ENCODE results near the gene CSTPP1.
"Not testable (repeated sequence)": the region's sequence is repeated elsewhere in the genome, so short reads cannot be mapped to it uniquely, and the experiment has no call there.

The CSTPP1 gene

DNA sequence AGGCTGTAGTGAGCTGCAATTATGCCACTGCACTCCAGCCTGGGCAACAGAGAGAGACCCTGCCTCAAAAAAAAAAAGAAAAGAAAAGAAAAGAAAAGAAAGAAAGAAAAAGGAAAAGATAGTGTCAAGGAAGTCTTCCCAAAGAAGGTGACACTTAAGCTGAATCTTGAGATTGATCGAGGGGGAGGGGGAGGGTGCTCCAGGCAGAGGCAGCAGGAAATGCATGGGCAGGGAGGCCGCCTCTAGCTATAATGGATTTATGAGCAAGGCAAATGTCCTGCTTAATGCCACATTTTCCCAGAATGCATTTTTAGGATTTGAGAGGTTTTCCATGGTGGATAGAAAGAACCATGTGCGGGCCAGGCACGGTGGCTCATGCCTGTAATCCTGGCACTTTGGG lies 264.5 kb downstream of the CSTPP1 start:
- Histone ChIP-seq H3K4me1 (ENCODE audit: insufficient read depth, low read length, severe bottlenecking) (no peaks in the 10 kb centered on the region), H3K9ac (ENCODE audit: low read length) (no peak overlapping the region), H3K27ac (ENCODE audit: low read depth, low read length, poor library complexity, severe bottlenecking) (no peak overlapping the region), H3K4me2 (ENCODE audit: low read length) (no peak overlapping the region), H3F3A (ENCODE audit: insufficient read depth, low read length) (no peaks in the 10 kb centered on the region), H2AFZ (ENCODE audit: low read length) (no peak overlapping the region), H3K9me3 (ENCODE audit: low read length) (no peaks in the 10 kb centered on the region), H3K27me3 (ENCODE audit: insufficient read depth, low read length) (no peaks in the 10 kb centered on the region), H3K79me2 (ENCODE audit: insufficient read depth, low read length) (no peaks in the 10 kb centered on the region), H3K36me3 (ENCODE audit: insufficient read depth, low read length) (no peaks in the 10 kb centered on the region), H3K9me2 (ENCODE audit: low read depth, low read length) (no peaks in the 10 kb centered on the region), H4K20me1 (ENCODE audit: insufficient read depth, low read length) (no peaks in the 10 kb centered on the region), H3K4me3 (ENCODE audit: low read depth, low read length, poor library complexity, severe bottlenecking) (no peak overlapping the region)
- TF ChIP-seq, protein P1, sequence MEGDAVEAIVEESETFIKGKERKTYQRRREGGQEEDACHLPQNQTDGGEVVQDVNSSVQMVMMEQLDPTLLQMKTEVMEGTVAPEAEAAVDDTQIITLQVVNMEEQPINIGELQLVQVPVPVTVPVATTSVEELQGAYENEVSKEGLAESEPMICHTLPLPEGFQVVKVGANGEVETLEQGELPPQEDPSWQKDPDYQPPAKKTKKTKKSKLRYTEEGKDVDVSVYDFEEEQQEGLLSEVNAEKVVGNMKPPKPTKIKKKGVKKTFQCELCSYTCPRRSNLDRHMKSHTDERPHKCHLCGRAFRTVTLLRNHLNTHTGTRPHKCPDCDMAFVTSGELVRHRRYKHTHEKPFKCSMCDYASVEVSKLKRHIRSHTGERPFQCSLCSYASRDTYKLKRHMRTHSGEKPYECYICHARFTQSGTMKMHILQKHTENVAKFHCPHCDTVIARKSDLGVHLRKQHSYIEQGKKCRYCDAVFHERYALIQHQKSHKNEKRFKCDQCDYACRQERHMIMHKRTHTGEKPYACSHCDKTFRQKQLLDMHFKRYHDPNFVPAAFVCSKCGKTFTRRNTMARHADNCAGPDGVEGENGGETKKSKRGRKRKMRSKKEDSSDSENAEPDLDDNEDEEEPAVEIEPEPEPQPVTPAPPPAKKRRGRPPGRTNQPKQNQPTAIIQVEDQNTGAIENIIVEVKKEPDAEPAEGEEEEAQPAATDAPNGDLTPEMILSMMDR (IDR thresholded peaks at IDR 0.05; ENCODE audit: low read length): no peak
- no peak for TF ChIP-seq EZH2 (IDR thresholded peaks at IDR 0.05; ENCODE audit: borderline replicate concordance, low read length)

DNA sequence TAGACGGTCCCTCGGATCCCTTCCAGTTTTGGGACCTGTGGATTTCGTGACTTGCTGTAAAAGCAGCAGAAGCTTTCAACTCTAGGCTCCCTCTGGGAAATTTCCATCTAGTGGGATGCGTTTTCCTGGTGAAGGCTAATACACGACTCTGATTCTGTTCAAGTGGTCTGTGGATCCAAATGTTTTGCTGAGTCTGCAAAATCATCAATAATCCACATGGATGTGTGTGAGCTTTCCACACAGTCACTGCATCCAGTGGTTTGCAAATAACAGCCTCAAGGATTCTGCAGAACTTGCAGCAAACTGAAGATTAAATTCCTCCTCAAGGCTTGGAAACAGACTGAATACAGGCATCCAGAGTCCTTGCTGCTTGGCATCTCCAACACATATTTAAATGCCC lies 266.0 kb downstream of the CSTPP1 start:
- no peak for TF ChIP-seq EZH2 (IDR thresholded peaks at IDR 0.05; ENCODE audit: borderline replicate concordance, low read length)
- TF ChIP-seq, protein P1 (IDR thresholded peaks at IDR 0.05; ENCODE audit: low read length): no peak
- Histone ChIP-seq H2AFZ (ENCODE audit: low read length) (no peak overlapping the region), H3K27ac (ENCODE audit: low read depth, low read length, poor library complexity, severe bottlenecking) (no peak overlapping the region)

DNA sequence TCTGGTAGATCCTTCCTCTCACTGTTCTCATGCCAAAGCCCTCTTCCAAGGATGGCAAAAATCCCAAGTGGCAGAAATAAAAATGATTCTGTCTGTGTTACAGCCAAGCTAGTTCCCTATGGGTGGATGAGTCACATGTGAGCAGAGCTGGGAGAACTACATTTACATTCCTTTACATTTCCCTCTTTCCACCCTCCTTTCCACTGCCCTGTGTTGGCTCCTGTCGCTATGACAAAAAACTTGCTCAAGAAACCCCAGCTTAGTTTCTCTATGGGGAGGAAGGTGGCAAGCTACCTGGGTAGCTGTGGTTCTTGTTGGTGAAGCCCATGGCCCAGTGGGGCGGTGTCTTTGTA lies 268.1 kb downstream of the CSTPP1 start:
- no peaks in the 10 kb centered on the region for H3K79me2 ChIP-seq (ENCODE audit: insufficient read depth, low read length)
- no peak overlapping the region for H3K4me3 ChIP-seq (ENCODE audit: low read depth, low read length, poor library complexity, severe bottlenecking)
- H3K27ac ChIP-seq (ENCODE audit: low read depth, low read length, poor library complexity, severe bottlenecking): no peak overlapping the region
- H3K4me1 ChIP-seq (ENCODE audit: insufficient read depth, low read length, severe bottlenecking): no peaks in the 10 kb centered on the region
- no peaks in the 10 kb centered on the region for H3K27me3 ChIP-seq (ENCODE audit: insufficient read depth, low read length)
- no peak overlapping the region for H3K4me2 ChIP-seq (ENCODE audit: low read length)
- no peak overlapping the region for H3K9ac ChIP-seq (ENCODE audit: low read length)
- H3F3A ChIP-seq (ENCODE audit: insufficient read depth, low read length): no peaks in the 10 kb centered on the region
- no peak overlapping the region for H2AFZ ChIP-seq (ENCODE audit: low read length)
- no peaks in the 10 kb centered on the region for H3K36me3 ChIP-seq (ENCODE audit: insufficient read depth, low read length)
- H4K20me1 ChIP-seq (ENCODE audit: insufficient read depth, low read length): no peaks in the 10 kb centered on the region
- H3K9me2 ChIP-seq (ENCODE audit: low read depth, low read length): no peaks in the 10 kb centered on the region
- no peaks in the 10 kb centered on the region for H3K9me3 ChIP-seq (ENCODE audit: low read length)
- TF ChIP-seq, protein P1 (IDR thresholded peaks at IDR 0.05; ENCODE audit: low read length): no peak
- TF ChIP-seq EZH2 (IDR thresholded peaks at IDR 0.05; ENCODE audit: borderline replicate concordance, low read length): no peak

More for the DNA sequence above, 266.0 kb downstream of the CSTPP1 start:
- H3K36me3 ChIP-seq (ENCODE audit: insufficient read depth, low read length): no peaks in the 10 kb centered on the region
- H3F3A ChIP-seq (ENCODE audit: insufficient read depth, low read length): no peaks in the 10 kb centered on the region
- H3K4me1 ChIP-seq (ENCODE audit: insufficient read depth, low read length, severe bottlenecking): no peaks in the 10 kb centered on the region
- H3K79me2 ChIP-seq (ENCODE audit: insufficient read depth, low read length): no peaks in the 10 kb centered on the region
- no peaks in the 10 kb centered on the region for H4K20me1 ChIP-seq (ENCODE audit: insufficient read depth, low read length)
- H3K9ac ChIP-seq (ENCODE audit: low read length): no peak overlapping the region
- no peak overlapping the region for H3K4me2 ChIP-seq (ENCODE audit: low read length)
- no peaks in the 10 kb centered on the region for H3K27me3 ChIP-seq (ENCODE audit: insufficient read depth, low read length)
- no peaks in the 10 kb centered on the region for H3K9me2 ChIP-seq (ENCODE audit: low read depth, low read length)
- no peak overlapping the region for H3K4me3 ChIP-seq (ENCODE audit: low read depth, low read length, poor library complexity, severe bottlenecking)
- H3K9me3 ChIP-seq (ENCODE audit: low read length): no peaks in the 10 kb centered on the region

DNA sequence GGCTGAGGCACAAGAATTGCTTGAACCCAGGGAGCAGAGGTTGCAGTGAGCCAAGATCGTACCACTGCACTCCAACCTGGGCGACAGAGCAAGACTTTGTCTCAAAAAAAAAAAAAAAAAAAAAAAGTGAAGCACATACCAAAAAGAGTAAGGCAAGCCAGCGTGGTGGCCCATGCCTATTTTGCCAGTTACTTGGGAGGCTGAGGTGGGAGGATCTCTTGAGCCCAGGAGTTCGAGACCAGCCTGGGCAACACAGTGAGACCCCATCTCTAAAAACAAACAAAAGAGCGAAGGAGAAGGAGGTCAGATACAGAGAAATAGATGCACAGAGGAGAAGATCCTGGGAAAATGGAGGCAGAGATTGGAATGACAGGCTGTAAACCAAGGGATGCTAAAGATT lies 270.0 kb downstream of the CSTPP1 start:
- H3K27me3 ChIP-seq (ENCODE audit: insufficient read depth, low read length); H4K20me1 ChIP-seq (ENCODE audit: insufficient read depth, low read length); H3K79me2 ChIP-seq (ENCODE audit: insufficient read depth, low read length); H3K9me3 ChIP-seq (ENCODE audit: low read length); H3K4me1 ChIP-seq (ENCODE audit: insufficient read depth, low read length, severe bottlenecking); H3K9me2 ChIP-seq (ENCODE audit: low read depth, low read length); H3K27ac ChIP-seq (ENCODE audit: low read depth, low read length, poor library complexity, severe bottlenecking); H3K4me3 ChIP-seq (ENCODE audit: low read depth, low read length, poor library complexity, severe bottlenecking); H2AFZ ChIP-seq (ENCODE audit: low read length); H3K9ac ChIP-seq (ENCODE audit: low read length); H3K4me2 ChIP-seq (ENCODE audit: low read length); H3F3A ChIP-seq (ENCODE audit: insufficient read depth, low read length); H3K36me3 ChIP-seq (ENCODE audit: insufficient read depth, low read length): not testable (repeated sequence)

All from OCI-LY1 (cell line).